ENCODE results near the gene SPATA20. TPM values are rescaled to one million over a fixed set of nuclear protein-coding genes. Genes with fewer than 3 reads are reported as not detected.

SPATA20 gene
- total RNA-seq, 1 experiment from 2014 or later, result 24.6 TPM

GRCh38 chr17:50589095-50589705 lies 42.2 kb downstream of the SPATA20 start:
- DNase-seq (ENCODE audit: low spot score) (no peak), ATAC-seq (no peak)
- Mint-ChIP-seq H3K4me3 (no peak overlapping the region), H3K9me3 (no peaks in the 10 kb centered on the region), H3K27ac (0 out of 2 replicates have a peak overlapping the region, but pooled peaks have one; percentile 8), H3K27me3 (ENCODE audit: low read depth) (no peaks in the 10 kb centered on the region), H3K36me3 (no peaks in the 10 kb centered on the region), H3K4me1 (peaks cover 20% of the 10 kb centered on the region)
- CTCF ChIA-PET, result interaction anchor here (2.6 to 3.1 kb wide), 2 partner anchors 37 to 38 kb away, joined by 9 to 11 read pairs; no protein-coding TSS in a partner anchor
- POLR2A ChIA-PET, result no interaction called here
- TF ChIP-seq IRF2 (CRISPR knock-in tag; IDR thresholded peaks at IDR 0.05; ENCODE audit: borderline replicate concordance, low read depth) (no peak), TCF7 (CRISPR knock-in tag; IDR thresholded peaks at IDR 0.05; ENCODE audit: low read depth) (no peak), SP1 (CRISPR knock-in tag; conservative IDR thresholded peaks at IDR 0.05) (no peak), ATF3 (CRISPR knock-in tag; conservative IDR thresholded peaks at IDR 0.05) (no peak), IRF1 (CRISPR knock-in tag; IDR thresholded peaks at IDR 0.05) (no peak), TEAD4 (CRISPR knock-in tag; IDR thresholded peaks at IDR 0.05) (no peak), CBFB (CRISPR knock-in tag; IDR thresholded peaks at IDR 0.05; ENCODE audit: low read depth) (no peak), SMAD4 (CRISPR knock-in tag; IDR thresholded peaks at IDR 0.05) (no peak), USF2 (CRISPR knock-in tag; IDR thresholded peaks at IDR 0.05) (no peak), ZNF423 (CRISPR knock-in tag; IDR thresholded peaks at IDR 0.05) (no peak), AR (CRISPR knock-in tag; IDR thresholded peaks at IDR 0.05) (no peak), FOXP4 (CRISPR knock-in tag; IDR thresholded peaks at IDR 0.05) (no peak), ATF2 (CRISPR knock-in tag; IDR thresholded peaks at IDR 0.05; ENCODE audit: borderline replicate concordance, low read depth) (no peak)

- peaks cover 17% of the 10 kb centered on the region for H3K4me1 Mint-ChIP-seq
- no peak overlapping the region for H3K4me3 Mint-ChIP-seq
- DNase-seq (ENCODE audit: low spot score), result no peak
- no peak for TF ChIP-seq HMGA2 (CRISPR knock-in tag; IDR thresholded peaks at IDR 0.05)
- no peak for TF ChIP-seq ZNF121 (CRISPR knock-in tag; IDR thresholded peaks at IDR 0.05)
- no peak for TF ChIP-seq GTF2I (CRISPR knock-in tag; conservative IDR thresholded peaks at IDR 0.05)
- no peak for TF ChIP-seq GRHL2 (CRISPR knock-in tag; IDR thresholded peaks at IDR 0.05; ENCODE audit: insufficient replicate concordance, severe bottlenecking)
- no peak for TF ChIP-seq TEAD4 (CRISPR knock-in tag; IDR thresholded peaks at IDR 0.05)
- no peaks in the 10 kb centered on the region for H3K9me3 Mint-ChIP-seq
- H3K36me3 Mint-ChIP-seq, result no peaks in the 10 kb centered on the region
- no peak for ATAC-seq
- ChIA-PET CTCF (no interaction called here), POLR2A (no interaction called here)
- no peaks in the 10 kb centered on the region for H3K27me3 Mint-ChIP-seq (ENCODE audit: low read depth)
- H3K27ac Mint-ChIP-seq, result no peak overlapping the region
Observed at GRCh38 chr17:50590946-50591737, 44.2 kb downstream of the SPATA20 start.
